Astrocyte of the spinal cord (primary cell): ENCODE measurements around the gene TEP1.

Experiments
- DNase-seq: peaks from one replicate; pipeline ENCODE4 v3.0.0; 2011; ENCODE audit warnings: low read depth, low spot score
- H3K4me3 ChIP-seq: 2 replicates; pipeline ENCODE4 v1.5.1; 2011; ENCODE audit warnings: low read depth, mild to moderate bottlenecking, low read length, moderate library complexity
- CTCF ChIP-seq: IDR thresholded peaks from 2 replicates; pipeline ENCODE4 v1.5.1; 2012; ENCODE audit warnings: low read depth, mild to moderate bottlenecking, low read length, inconsistent platforms
- in situ Hi-C: cut with HindIII; loops from 2 replicates; pipeline ENCODE4 v1.10.0; 2017; ENCODE audit warnings: low sequenced_read_pairs

Gene TEP1

DNA sequence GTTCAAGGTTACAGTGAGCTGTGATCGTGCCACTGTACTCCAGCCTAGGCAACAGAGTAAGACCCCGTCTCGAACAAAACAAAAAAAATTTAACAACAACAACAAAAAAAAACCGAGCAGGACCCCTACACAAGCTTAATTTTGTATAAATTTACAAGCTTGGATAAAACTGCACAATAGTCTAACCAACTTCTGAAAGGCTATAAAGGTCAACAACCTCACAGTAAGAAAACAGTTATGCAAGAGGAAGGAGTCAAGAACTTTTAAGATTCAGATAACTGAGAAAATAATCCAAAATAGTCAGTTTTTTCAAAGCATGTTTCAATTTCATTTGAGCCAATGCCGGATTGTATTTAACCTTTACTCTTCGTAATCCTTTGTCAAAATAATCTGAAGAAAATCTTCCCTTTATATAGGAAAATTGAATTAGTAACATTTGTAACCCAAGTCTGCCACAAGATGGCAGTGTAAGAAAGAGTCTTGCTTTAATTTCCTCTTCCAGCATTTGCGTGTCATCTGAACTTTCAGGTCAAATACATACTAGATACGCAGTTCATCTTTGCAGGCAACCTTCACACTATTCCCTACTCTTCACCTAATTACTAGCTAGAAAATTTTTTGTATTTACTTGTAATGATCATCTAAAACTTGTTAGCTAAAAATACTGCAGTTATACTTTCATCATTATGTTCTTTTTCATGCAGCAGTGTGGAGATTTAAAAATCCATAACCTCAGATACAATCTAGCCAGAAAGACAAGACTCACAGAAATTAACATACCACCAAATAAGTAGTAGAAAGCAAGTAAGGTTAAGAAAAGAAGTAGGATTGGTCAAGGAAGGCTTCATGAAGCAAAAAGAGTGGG, 86.1 kb downstream of the TEP1 start:
- peak; percentile 74 for DNase-seq
- TF ChIP-seq CTCF = peak; percentile 64
- H3K4me3 ChIP-seq = no peak overlapping the region
- in situ Hi-C loops = no loop called here

GRCh38 chr14:20317720-20318119, 95.6 kb downstream of the TEP1 start:
- DNase-seq = no peak
- in situ Hi-C loops = no loop called here
- no peak overlapping the region for H3K4me3 ChIP-seq
- no peak for TF ChIP-seq CTCF
